AG09319 (cell line): ENCODE data around the gene COMMD9.
A peak's percentile ranks its signal among the peaks of the same experiment; 100 is the strongest.
"Not testable (repeated sequence)": the region's sequence is repeated elsewhere in the genome, so short reads cannot be mapped to it uniquely, and the experiment has no call there.

Experiments
- DNase-seq: peaks from one replicate; pipeline ENCODE4 v3.0.0-alpha.2; 2010; ENCODE audit warnings: low read depth; ENCODE audit errors: extremely low read depth
- CTCF ChIP-seq: IDR thresholded peaks from 2 replicates; pipeline ENCODE4 v1.5.1; 2011; ENCODE audit warnings: low read depth, mild to moderate bottlenecking, inconsistent platforms, low read length, moderate library complexity

COMMD9 gene

GRCh38 chr11:36289226-36289852 is at the start of gene COMMD9:
COMMD9 (minus strand) TSS chr11:36289424; CDS start chr11:36289412, 12 bp downstream.
- no peak for TF ChIP-seq CTCF

GRCh38 chr11:36333897-36334296 is 44.7 kb upstream of the COMMD9 start:
- no peak for DNase-seq
- no peak for TF ChIP-seq CTCF

More at GRCh38 chr11:36289226-36289852, at the start of gene COMMD9:
- DNase-seq, result peak; percentile 64

GRCh38 chr11:36333468-36333867 is 44.2 kb upstream of the COMMD9 start:
- DNase-seq, result no peak
- TF ChIP-seq CTCF, result no peak

- DNase-seq, result no peak
- TF ChIP-seq CTCF, result no peak
These were observed 41.2 kb upstream of the COMMD9 start for GRCh38 chr11:36330411-36330810.

- no peak for DNase-seq
- TF ChIP-seq CTCF, result no peak
These were observed 39.9 kb upstream of the COMMD9 start for GRCh38 chr11:36328966-36329673.

- DNase-seq, result no peak
- TF ChIP-seq CTCF, result no peak
These were observed 37.5 kb upstream of the COMMD9 start for GRCh38 chr11:36326524-36327419.

GRCh38 chr11:36325403-36325802 is 36.2 kb upstream of the COMMD9 start:
- DNase-seq, result not testable (repeated sequence)

GRCh38 chr11:36324956-36325355 is 35.7 kb upstream of the COMMD9 start:
- DNase-seq, result not testable (repeated sequence)
